SK-N-SH (cell line): Measurements from ENCODE around the gene ARID4B.

Source experiments
- CTCF ChIP-seq: fragments of 200-600 bp; sonication (generic); IDR thresholded peaks from 2 replicates; pipeline ENCODE4 v1.6.1; 2017; ENCODE audit warnings: antibody characterized with exemption, mild to moderate bottlenecking, moderate library complexity
- EP300 ChIP-seq, 2 experiments: IDR thresholded peaks; 2 replicates each; pipeline versions ENCODE4 v1.4.0 to v1.6.1; 2012; ENCODE audit warnings: borderline replicate concordance in 1 of 2, low read depth in 1 of 2, low read length in 1 of 2
- EZH2phosphoT487 ChIP-seq: fragments of 200-600 bp; sonication (generic); IDR thresholded peaks from 2 replicates; pipeline ENCODE4 v1.6.1; 2017; ENCODE audit warnings: low read depth, mixed run types, mild to moderate bottlenecking, antibody characterized with exemption, moderate library complexity, borderline replicate concordance
- FOSL2 ChIP-seq: IDR thresholded peaks from 2 replicates; pipeline ENCODE4 v1.4.0; 2012; ENCODE audit warnings: low read depth, mild to moderate bottlenecking, moderate library complexity, borderline replicate concordance
- POLR2AphosphoS5 ChIP-seq: IDR thresholded peaks from 2 replicates; pipeline ENCODE4 v1.6.1; 2012; ENCODE audit warnings: low read depth, low read length
- REST ChIP-seq: IDR thresholded peaks from 2 replicates; pipeline ENCODE4 v1.6.1; 2012; ENCODE audit warnings: mild to moderate bottlenecking, low read depth, low read length, moderate library complexity
- RXRA ChIP-seq: IDR thresholded peaks from 2 replicates; pipeline ENCODE4 v1.4.0; 2012; ENCODE audit warnings: low read depth, mild to moderate bottlenecking, borderline replicate concordance
- SMC3 ChIP-seq: IDR thresholded peaks from 2 replicates; pipeline ENCODE4 v1.6.1; 2012; ENCODE audit warnings: low read depth, low read length, improper control_type of control experiment
- TAF1 ChIP-seq: IDR thresholded peaks from 2 replicates; pipeline ENCODE4 v1.6.1; 2012; ENCODE audit warnings: low read depth, mild to moderate bottlenecking, low read length, moderate library complexity, borderline replicate concordance
- TEAD4 ChIP-seq: IDR thresholded peaks from 2 replicates; pipeline ENCODE4 v1.4.0; 2012; ENCODE audit warnings: mild to moderate bottlenecking, borderline replicate concordance; ENCODE audit not compliant: insufficient read depth
- USF2 ChIP-seq: fragments of 150-350 bp; IDR thresholded peaks from 2 replicates; pipeline ENCODE4 v1.6.1; 2017; ENCODE audit warnings: antibody characterized with exemption, low read length, low read depth, borderline replicate concordance
- ZBTB33 ChIP-seq: IDR thresholded peaks from 2 replicates; pipeline ENCODE4 v1.4.0; 2012; ENCODE audit warnings: low read depth, borderline replicate concordance

GRCh38 chr1:235158680-235159079 is 169.3 kb downstream of the ARID4B start:
- TF ChIP-seq CTCF (no peak), REST (no peak), ZBTB33 (no peak), RXRA (no peak), TAF1 (no peak), SMC3 (no peak), POLR2AphosphoS5 (no peak), USF2 (no peak), TEAD4 (no peak), EP300 (IDR thresholded peaks at IDR 0.05; ENCODE audit: borderline replicate concordance in 1 of 2, low read depth in 1 of 2, low read length in 1 of 2) (no peak), EZH2phosphoT487 (no peak), FOSL2 (no peak)
